T-helper 22 cell (primary cell): ENCODE measurements around the gene ATXN7L1.

ENCODE experiments used
- DNase-seq: peaks from one replicate; pipeline ENCODE4 v3.0.0-alpha.2; 2020; ENCODE audit warnings: low read depth

ATXN7L1 gene

DNA sequence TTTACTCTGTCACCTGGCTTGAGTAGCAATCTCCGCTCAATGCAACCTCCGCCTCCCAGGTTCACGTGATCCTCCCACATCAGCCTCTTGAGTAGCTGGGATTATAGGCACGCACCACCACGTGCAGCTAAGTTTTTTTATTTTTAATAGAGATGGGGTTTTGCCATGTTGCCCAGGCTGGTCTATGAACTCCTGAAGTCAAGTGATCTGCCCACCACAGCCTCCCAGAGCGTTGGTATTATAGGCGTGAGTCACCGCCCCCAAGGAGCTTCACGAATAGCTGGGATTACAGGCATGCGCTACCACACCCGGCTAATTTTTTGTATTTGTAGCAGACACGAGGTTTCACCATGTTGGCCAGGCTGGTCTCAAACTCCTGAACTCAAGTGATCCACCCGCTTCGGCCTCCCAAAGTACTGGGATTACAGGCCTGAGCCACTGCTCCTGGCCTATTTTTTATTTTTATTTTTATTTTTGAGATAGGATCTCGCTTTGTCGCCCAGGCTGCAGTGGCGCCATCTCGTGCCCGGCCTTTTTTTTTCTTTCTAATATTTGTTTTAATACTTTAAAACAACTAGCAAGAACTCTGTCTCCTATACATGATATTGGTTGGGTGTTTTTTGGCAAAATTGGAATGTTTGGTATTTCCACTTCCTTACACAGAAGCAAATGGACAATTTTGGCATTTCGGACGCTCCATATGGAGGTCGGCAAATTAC, 296.2 kb downstream of the ATXN7L1 start:
- DNase-seq: no peak

GRCh38 chr7:105578496-105578895, 297.9 kb downstream of the ATXN7L1 start:
- DNase-seq: no peak

DNA sequence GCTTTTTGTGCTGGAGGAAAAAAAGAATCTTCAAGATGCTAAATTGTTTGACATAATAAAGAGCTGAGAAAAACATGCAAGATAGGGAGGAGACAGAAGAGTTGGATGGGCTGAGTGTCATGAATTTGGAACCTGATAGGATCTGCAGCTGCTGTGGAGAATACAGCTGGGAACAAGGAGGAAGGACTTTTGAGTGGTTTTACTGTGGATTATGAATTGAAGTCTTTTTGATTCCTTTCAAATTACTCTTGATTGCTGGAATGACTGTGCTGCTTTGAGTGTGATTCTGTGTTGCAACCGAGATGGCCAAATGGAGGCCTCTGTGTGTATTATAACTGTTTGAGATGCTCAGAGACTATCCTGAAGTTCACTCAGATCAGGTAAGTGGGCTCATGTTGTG, 299.1 kb downstream of the ATXN7L1 start:
- DNase-seq: no peak

- no peak for DNase-seq
These were observed 304.5 kb downstream of the ATXN7L1 start for GRCh38 chr7:105571891-105572290.

DNA sequence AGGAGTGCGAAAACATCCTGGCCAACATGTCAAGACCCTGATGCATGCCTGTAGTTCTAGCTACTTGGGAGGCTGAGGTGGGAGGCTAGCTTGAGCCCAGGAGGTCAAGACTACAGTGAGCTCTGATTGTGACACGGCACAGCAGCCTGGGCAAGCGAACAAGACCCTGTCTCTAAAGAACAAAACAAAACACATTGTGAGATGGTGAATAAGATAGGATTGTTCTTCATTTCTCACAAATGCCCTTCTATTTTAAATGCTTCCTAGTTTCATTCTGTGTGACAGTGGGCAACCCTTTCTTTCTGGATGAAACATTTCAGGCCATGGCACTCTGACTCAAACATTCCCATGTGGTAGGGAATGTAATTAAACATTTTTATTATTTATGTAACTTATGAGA, 308.6 kb downstream of the ATXN7L1 start:
- no peak for DNase-seq

DNA sequence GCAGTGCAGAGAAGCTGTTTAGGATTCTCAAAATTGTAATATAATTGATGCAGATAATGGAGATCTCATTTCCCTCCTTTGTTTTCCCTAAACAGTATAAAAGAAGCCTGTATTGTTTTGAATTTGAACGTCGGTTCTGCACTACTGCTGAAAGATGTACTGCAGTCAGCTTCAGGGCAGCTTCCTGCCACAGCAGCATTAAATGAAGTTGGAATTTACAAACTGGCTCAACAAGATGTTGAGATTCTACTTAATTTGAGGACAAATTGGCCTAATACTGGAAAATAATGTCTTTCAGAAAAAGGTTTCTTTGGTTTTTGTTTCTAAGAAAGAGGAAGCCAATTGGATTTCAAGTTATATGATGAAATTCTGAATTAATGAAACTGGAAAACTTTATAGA, 309.4 kb downstream of the ATXN7L1 start:
- no peak for DNase-seq

DNA sequence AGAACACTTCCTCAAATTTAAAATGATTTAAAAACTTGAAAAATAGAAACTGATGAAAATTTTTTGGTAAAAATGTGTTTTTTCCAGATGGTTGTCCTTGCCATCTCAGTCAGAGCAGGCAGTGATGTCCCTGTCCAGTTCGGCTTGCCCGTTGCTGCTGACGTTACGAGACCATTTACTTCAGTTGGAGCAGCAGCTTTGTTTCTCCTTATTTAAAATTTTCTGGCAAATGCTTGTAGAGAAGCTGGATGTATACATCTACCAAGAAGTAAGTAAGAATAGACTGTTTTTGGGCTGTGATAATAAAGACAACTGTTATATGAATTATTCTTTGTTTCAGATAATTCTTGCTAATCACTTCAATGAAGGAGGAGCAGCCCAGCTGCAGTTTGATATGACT, 311.2 kb downstream of the ATXN7L1 start:
- no peak for DNase-seq

DNA sequence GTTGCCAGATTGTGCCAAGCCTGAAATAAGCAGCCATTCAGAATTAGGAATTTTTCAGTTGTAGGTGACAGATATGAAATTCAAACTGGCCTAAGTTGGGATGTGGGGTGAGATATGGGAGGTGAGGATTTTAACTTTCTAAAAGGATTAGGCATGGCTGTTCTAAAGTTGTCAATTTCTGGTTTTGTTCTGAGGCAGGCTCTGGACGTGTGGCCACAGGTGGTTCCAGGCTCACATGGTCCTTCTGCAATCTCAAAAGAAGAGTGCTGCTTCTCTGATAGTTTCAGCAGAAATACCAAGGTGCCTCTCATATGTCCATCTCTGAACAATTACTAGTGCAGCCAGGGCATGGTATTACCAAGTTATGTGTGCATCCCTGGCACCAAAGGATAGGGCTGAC, 316.5 kb downstream of the ATXN7L1 start:
- DNase-seq: no peak
